PC-3 (cell line): Measurements from ENCODE around the gene MYO16. TPM values are rescaled to one million over a fixed set of nuclear protein-coding genes. Genes with fewer than 3 reads are reported as not detected.

Source experiments
- ATAC-seq: fragments of 200-7000 bp; cut with Tn5 transposase; 2 replicates; pipeline ENCODE4 v1.9.1; 2020; ENCODE audit warnings: mild to moderate bottlenecking, moderate library complexity
- BruUV-seq: library from RNA; stranded (reverse); fragments of 400-500 nt; replicated peaks from 2 replicates; lab custom pipeline; 2021; lab: Mats Ljungman, UMichigan
- CTCF ChIA-PET: fragments of 300-600 bp; sonication (Branson Sonifier 250); formaldehyde crosslinking; loops from one replicate; lab custom pipeline; 2022; ENCODE audit warnings: antibody characterized with exemption; lab: Charles Lee
- POLR2A ChIA-PET: fragments of 300-600 bp; sonication (Branson Sonifier 250); formaldehyde crosslinking; loops from one replicate; lab custom pipeline; 2022; ENCODE audit warnings: antibody characterized with exemption; ENCODE audit not compliant: unreplicated experiment; lab: Charles Lee
- DNase-seq: peaks from one replicate; pipeline ENCODE4 v3.0.0-alpha.2; 2015
- H2AFZ ChIP-seq: fragments of 300-600 bp; sonication (generic); 2 replicates; pipeline ENCODE4 v1.6.0; 2016; ENCODE audit warnings: antibody characterized with exemption, low read length
- H3F3A ChIP-seq: fragments of 300-600 bp; sonication (generic); one replicate; pipeline ENCODE4 v1.6.0; 2017; ENCODE audit warnings: antibody characterized with exemption, low read length, control low read depth, mild to moderate bottlenecking; ENCODE audit not compliant: unreplicated experiment
- H3K27ac ChIP-seq: fragments of 300-600 bp; sonication (generic); 2 replicates; pipeline ENCODE4 v1.5.1; 2016; ENCODE audit warnings: mild to moderate bottlenecking, low read length
- H3K27me3 ChIP-seq: fragments of 300-600 bp; sonication (generic); 2 replicates; pipeline ENCODE4 v1.6.1; 2016; ENCODE audit warnings: low read length, mixed read lengths
- H3K36me3 ChIP-seq: fragments of 300-600 bp; sonication (generic); 2 replicates; pipeline ENCODE4 v1.6.1; 2016; ENCODE audit warnings: low read depth, mixed run types, low read length, mixed read lengths
- H3K4me1 ChIP-seq: fragments of 300-600 bp; sonication (generic); 2 replicates; pipeline ENCODE4 v1.5.1; 2016; ENCODE audit warnings: low read length; ENCODE audit not compliant: insufficient read depth
- H3K4me2 ChIP-seq: fragments of 300-600 bp; sonication (generic); 2 replicates; pipeline ENCODE4 v1.6.0; 2016; ENCODE audit warnings: low read length
- H3K4me3 ChIP-seq: fragments of 300-600 bp; sonication (generic); 2 replicates; pipeline ENCODE4 v1.5.1; 2016; ENCODE audit warnings: mild to moderate bottlenecking, low read length, mixed read lengths
- H3K79me2 ChIP-seq: fragments of 300-600 bp; sonication (generic); 2 replicates; pipeline ENCODE4 v1.6.1; 2017; ENCODE audit warnings: low read length, mixed read lengths
- H3K9ac ChIP-seq: fragments of 300-600 bp; sonication (generic); 2 replicates; pipeline ENCODE4 v1.6.0; 2016; ENCODE audit warnings: mild to moderate bottlenecking, low read length
- H3K9me2 ChIP-seq: fragments of 300-600 bp; sonication (generic); replicated peaks from 2 replicates; pipeline ENCODE4 v1.6.1; 2016; ENCODE audit warnings: mixed run types, low read length, mixed read lengths
- H3K9me3 ChIP-seq: fragments of 300-600 bp; sonication (generic); 2 replicates; pipeline ENCODE4 v1.6.1; 2016; ENCODE audit warnings: low read length, mixed read lengths
- H4K20me1 ChIP-seq: fragments of 300-600 bp; sonication (generic); 2 replicates; pipeline ENCODE4 v1.6.1; 2016; ENCODE audit warnings: low read length, mixed read lengths
- EZH2 ChIP-seq: fragments of 300-600 bp; sonication (generic); IDR thresholded peaks from one replicate; pipeline ENCODE4 v1.6.1; 2017; ENCODE audit warnings: antibody characterized with exemption, mild to moderate bottlenecking, low read length; ENCODE audit not compliant: unreplicated experiment
- EZH2phosphoT487 ChIP-seq: fragments of 300-600 bp; sonication (generic); IDR thresholded peaks from 2 replicates; pipeline ENCODE4 v1.6.1; 2018; ENCODE audit warnings: mild to moderate bottlenecking, antibody characterized with exemption, low read length, borderline replicate concordance
- intact Hi-C: fragments of 100-400 bp; cut with micrococcal nuclease; formaldehyde crosslinking; loops from 2 replicates; pipeline ENCODE4 v1.9.0; 2023
- total RNA-seq: library from RNA; depleted of rRNA; stranded (reverse); fragments of >200 nt; gene quantifications from 2 replicates; pipeline ENCODE4 v1.2.3, GENCODE V29; 2014
- TF ChIP-seq, protein P1 (sequence below): fragments of 300-600 bp; sonication (generic); conservative IDR thresholded peaks from 2 replicates; pipeline ENCODE4 v1.5.1; 2017; ENCODE audit warnings: antibody characterized with exemption, low read depth, mild to moderate bottlenecking, low read length

Gene MYO16
- total RNA-seq, 1 experiment from 2014 or later: not detected

DNA sequence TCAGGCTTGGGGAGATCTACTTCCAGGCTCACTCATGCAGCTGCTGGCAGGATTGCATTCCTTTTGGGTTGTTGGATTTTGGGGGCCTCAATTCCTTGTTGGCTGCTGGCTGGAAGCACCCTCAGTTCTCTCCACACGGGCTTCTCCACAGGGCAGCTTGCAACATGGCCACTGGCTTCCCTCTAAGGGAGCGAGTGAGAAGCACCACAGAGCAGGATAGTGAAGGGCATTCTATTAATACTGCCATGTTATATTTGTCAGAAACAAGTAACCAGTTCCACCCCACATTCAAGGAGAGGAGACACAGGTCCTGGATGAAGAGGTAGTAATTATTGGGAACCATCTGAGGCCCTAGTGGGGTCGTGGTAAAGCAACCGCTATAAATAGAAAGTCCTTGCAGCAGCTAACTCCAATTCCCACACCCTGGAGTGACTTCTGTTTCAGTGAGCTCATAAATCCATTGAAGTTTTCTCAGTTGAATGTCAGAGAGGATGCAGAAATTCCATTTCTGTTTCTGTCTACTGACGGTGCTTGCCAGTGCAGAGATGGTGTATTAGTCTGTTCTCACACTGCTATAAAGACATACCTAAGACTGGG, 598.0 kb downstream of the MYO16 start:
- no peak overlapping the region for H3K4me2 ChIP-seq
- H3K27me3 ChIP-seq: no peaks in the 10 kb centered on the region
- intact Hi-C loops: no loop called here
- no peaks in the 10 kb centered on the region for H3F3A ChIP-seq
- POLR2A ChIA-PET: no interaction called here
- CTCF ChIA-PET: no interaction called here
- no peak overlapping the region for H3K9ac ChIP-seq
- H3K4me1 ChIP-seq: no peaks in the 10 kb centered on the region
- H3K79me2 ChIP-seq: no peaks in the 10 kb centered on the region
- no peak overlapping the region for H3K27ac ChIP-seq
- no peak for TF ChIP-seq EZH2
- TF ChIP-seq EZH2phosphoT487: no peak
- TF ChIP-seq, protein P1, sequence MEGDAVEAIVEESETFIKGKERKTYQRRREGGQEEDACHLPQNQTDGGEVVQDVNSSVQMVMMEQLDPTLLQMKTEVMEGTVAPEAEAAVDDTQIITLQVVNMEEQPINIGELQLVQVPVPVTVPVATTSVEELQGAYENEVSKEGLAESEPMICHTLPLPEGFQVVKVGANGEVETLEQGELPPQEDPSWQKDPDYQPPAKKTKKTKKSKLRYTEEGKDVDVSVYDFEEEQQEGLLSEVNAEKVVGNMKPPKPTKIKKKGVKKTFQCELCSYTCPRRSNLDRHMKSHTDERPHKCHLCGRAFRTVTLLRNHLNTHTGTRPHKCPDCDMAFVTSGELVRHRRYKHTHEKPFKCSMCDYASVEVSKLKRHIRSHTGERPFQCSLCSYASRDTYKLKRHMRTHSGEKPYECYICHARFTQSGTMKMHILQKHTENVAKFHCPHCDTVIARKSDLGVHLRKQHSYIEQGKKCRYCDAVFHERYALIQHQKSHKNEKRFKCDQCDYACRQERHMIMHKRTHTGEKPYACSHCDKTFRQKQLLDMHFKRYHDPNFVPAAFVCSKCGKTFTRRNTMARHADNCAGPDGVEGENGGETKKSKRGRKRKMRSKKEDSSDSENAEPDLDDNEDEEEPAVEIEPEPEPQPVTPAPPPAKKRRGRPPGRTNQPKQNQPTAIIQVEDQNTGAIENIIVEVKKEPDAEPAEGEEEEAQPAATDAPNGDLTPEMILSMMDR: no peak
- ATAC-seq (no peak), DNase-seq (no peak)
- H4K20me1 ChIP-seq: no peaks in the 10 kb centered on the region
- no peak overlapping the region for H3K4me3 ChIP-seq
- H3K9me3 ChIP-seq: no peaks in the 10 kb centered on the region
- H2AFZ ChIP-seq: no peak overlapping the region
- H3K9me2 ChIP-seq: no peaks in the 10 kb centered on the region
- no TSS peak for BruUV-seq
- no peaks in the 10 kb centered on the region for H3K36me3 ChIP-seq

DNA sequence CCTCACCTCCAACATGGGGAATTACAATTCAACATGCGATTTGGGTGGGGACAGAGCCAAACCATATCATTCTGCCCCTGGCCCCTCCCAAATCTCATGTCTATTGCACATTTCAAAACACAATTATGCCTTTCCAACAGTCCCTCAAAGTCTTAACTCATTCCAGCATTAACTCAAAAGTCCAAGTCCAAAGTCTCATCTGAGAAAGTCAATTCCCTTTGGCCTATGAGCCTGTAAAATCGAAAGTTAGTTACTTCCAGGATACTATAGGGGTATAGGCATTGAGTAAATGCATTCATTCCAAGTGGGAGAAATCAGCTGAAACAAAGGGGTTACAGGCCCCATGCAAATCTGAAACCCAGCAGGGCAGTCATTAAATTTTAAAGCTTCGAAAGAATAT, 598.8 kb downstream of the MYO16 start:
- ATAC-seq: no peak

DNA sequence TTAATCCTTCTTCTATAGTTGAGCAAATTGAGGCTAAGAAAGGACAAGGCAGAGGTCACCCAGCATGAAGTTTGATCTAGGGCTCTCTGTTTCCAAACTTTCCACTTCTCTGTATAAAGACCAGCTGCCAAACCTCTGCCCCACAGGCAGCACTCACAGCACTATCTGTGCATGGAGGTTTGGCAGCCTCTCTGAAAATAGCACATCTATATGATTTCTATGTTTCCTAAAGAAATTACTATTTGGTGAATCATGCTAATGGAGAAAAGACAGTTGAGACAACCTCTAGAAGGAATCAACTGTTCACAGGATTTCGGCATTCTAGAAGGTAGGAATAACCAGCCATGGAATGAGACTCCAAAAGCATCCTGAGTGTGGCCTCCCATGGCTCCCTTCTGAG, 602.5 kb downstream of the MYO16 start:
- TF ChIP-seq, protein P1: no peak
- TF ChIP-seq EZH2 (no peak), EZH2phosphoT487 (no peak)
- Histone ChIP-seq H3K79me2 (no peaks in the 10 kb centered on the region), H2AFZ (no peak overlapping the region), H3K27me3 (no peaks in the 10 kb centered on the region), H3K9me3 (no peaks in the 10 kb centered on the region), H3F3A (no peaks in the 10 kb centered on the region), H3K4me3 (no peak overlapping the region), H4K20me1 (no peaks in the 10 kb centered on the region), H3K4me1 (no peaks in the 10 kb centered on the region), H3K9me2 (no peaks in the 10 kb centered on the region), H3K4me2 (no peak overlapping the region), H3K27ac (no peak overlapping the region), H3K36me3 (no peaks in the 10 kb centered on the region), H3K9ac (no peak overlapping the region)
- ChIA-PET CTCF (no interaction called here), POLR2A (no interaction called here)
- intact Hi-C loops: no loop called here
- ATAC-seq (no peak), DNase-seq (no peak)
- BruUV-seq: no TSS peak

More for the DNA sequence above, 598.8 kb downstream of the MYO16 start:
- Histone ChIP-seq H3K27ac (no peak overlapping the region), H4K20me1 (no peaks in the 10 kb centered on the region), H2AFZ (no peak overlapping the region), H3K9ac (no peak overlapping the region), H3K9me2 (no peaks in the 10 kb centered on the region), H3K4me1 (no peaks in the 10 kb centered on the region), H3K79me2 (no peaks in the 10 kb centered on the region), H3K4me2 (no peak overlapping the region), H3K27me3 (no peaks in the 10 kb centered on the region), H3K36me3 (no peaks in the 10 kb centered on the region), H3K9me3 (no peaks in the 10 kb centered on the region), H3K4me3 (no peak overlapping the region), H3F3A (no peaks in the 10 kb centered on the region)
- intact Hi-C loops: no loop called here
- no peak for DNase-seq
- TF ChIP-seq EZH2: no peak
- TF ChIP-seq, protein P1: no peak
- no peak for TF ChIP-seq EZH2phosphoT487
- CTCF ChIA-PET: no interaction called here
- no TSS peak for BruUV-seq
- POLR2A ChIA-PET: no interaction called here
